ENCODE results near the gene ALDH1B1. TPM values are rescaled to one million over a fixed set of nuclear protein-coding genes. Genes with fewer than 3 reads are reported as not detected.

ALDH1B1 gene
- total and polyA plus RNA-seq, 2 of the 13 experiments (the other 11 are each of a cell fraction or from before 2014, with no cell fraction given): 45.1 to 125 TPM

DNA sequence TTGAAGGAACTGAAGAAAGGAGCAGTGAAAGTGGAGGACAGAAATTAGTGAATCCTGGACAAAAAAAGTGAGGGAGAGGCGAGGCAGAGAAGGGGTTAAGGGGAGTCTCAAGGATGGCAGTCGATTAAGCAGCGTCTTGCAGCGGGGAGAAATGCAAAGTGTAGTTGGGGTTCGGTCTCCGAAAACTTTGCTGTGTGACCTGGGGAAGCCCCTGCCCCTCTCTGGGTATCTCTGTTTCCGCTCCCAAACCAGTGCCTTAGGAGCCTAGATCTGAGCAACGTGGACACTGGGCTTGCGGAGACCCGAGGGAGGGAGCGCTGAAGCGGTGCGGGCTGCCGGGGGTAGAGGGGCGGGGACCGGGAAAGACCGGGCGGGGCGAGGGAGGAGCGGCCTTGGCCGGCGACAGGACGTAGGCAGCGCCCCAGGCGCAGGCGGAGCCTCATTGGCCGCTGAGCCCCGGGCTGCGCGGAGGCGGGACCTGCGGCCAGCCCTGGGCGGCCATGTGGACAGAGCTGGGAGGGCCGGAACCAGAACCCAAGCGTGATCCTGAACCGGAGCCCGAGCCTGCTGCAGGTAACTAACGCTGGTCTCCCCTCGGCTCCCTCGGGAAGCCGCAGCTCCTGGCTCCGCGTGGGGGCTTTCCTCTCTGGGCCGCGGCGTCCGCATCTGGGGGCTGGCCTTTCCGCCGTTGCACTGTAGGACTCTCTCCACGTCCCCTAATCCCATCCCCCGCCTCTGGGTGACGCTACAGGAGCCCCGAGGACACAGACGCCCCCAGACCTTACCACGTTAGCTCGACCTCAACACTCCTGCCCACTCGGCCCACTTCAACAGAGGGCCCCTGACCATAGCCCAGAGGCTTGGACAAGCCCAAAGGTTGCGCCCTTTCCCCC lies at the start of gene ALDH1B1 (continued):
- no peak for TF ChIP-seq ZNF530 (CRISPR knock-in tag; IDR thresholded peaks at IDR 0.05; ENCODE audit: low read depth)
- TF ChIP-seq ZNF350 (CRISPR knock-in tag; IDR thresholded peaks at IDR 0.05; ENCODE audit: borderline replicate concordance, low read depth): peak; percentile 13; the same call in 1 of the 2 replicates
- peak; percentile 70 for TF ChIP-seq PITX1 (CRISPR knock-in tag; IDR thresholded peaks at IDR 0.05)
- TF ChIP-seq SALL1 (CRISPR knock-in tag; IDR thresholded peaks at IDR 0.05): peak; percentile 77
- peak; percentile 90 for TF ChIP-seq ERF (CRISPR knock-in tag; IDR thresholded peaks at IDR 0.05)
- peak; percentile 81 for TF ChIP-seq AGO2 (optimal IDR thresholded peaks at IDR 0.05; ENCODE audit: low read depth, low read length)
- peak; percentile 46; the same call in 1 of the 2 replicates for TF ChIP-seq HOXD1 (CRISPR knock-in tag; IDR thresholded peaks at IDR 0.05)
- TF ChIP-seq, protein P1, sequence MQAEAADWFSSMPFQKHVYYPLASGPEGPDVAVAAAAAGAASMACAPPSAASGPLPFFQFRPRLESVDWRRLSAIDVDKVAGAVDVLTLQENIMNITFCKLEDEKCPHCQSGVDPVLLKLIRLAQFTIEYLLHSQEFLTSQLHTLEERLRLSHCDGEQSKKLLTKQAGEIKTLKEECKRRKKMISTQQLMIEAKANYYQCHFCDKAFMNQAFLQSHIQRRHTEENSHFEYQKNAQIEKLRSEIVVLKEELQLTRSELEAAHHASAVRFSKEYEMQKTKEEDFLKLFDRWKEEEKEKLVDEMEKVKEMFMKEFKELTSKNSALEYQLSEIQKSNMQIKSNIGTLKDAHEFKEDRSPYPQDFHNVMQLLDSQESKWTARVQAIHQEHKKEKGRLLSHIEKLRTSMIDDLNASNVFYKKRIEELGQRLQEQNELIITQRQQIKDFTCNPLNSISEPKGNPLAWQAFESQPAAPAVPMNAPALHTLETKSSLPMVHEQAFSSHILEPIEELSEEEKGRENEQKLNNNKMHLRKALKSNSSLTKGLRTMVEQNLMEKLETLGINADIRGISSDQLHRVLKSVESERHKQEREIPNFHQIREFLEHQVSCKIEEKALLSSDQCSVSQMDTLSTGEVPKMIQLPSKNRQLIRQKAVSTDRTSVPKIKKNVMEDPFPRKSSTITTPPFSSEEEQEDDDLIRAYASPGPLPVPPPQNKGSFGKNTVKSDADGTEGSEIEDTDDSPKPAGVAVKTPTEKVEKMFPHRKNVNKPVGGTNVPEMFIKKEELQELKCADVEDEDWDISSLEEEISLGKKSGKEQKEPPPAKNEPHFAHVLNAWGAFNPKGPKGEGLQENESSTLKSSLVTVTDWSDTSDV (CRISPR knock-in tag; IDR thresholded peaks at IDR 0.05): no peak
- peak; percentile 70 for TF ChIP-seq CBFB (CRISPR knock-in tag; IDR thresholded peaks at IDR 0.05)
- TF ChIP-seq, protein P2, sequence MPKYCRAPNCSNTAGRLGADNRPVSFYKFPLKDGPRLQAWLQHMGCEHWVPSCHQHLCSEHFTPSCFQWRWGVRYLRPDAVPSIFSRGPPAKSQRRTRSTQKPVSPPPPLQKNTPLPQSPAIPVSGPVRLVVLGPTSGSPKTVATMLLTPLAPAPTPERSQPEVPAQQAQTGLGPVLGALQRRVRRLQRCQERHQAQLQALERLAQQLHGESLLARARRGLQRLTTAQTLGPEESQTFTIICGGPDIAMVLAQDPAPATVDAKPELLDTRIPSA (CRISPR knock-in tag; IDR thresholded peaks at IDR 0.05; ENCODE audit: borderline replicate concordance): peak; percentile 77; the same call in 1 of the 2 replicates
- 0 out of 2 replicates have a peak, but pooled peaks have one; percentile 73 for TF ChIP-seq AHR (CRISPR knock-in tag; IDR thresholded peaks at IDR 0.05)
- TF ChIP-seq MIER2 (CRISPR knock-in tag; IDR thresholded peaks at IDR 0.05): no peak
- peak; percentile 19 for TF ChIP-seq PTBP1 (IDR thresholded peaks at IDR 0.05; ENCODE audit: low read depth, low read length, poor library complexity, severe bottlenecking)
- peak; percentile 88 for TF ChIP-seq HNRNPLL (IDR thresholded peaks at IDR 0.05; ENCODE audit: low read depth, low read length, poor library complexity, severe bottlenecking)
- 0 out of 2 replicates have a peak, but pooled peaks have one; percentile 55 for TF ChIP-seq ZNF761 (CRISPR knock-in tag; conservative IDR thresholded peaks at IDR 0.05)
- TF ChIP-seq STAG1 (CRISPR knock-in tag; IDR thresholded peaks at IDR 0.05): 0 out of 2 replicates have a peak, but pooled peaks have one; percentile 2
- peak; percentile 67 for TF ChIP-seq SP5 (CRISPR knock-in tag; IDR thresholded peaks at IDR 0.05; ENCODE audit: borderline replicate concordance, low read depth)
- TF ChIP-seq SIN3B (IDR thresholded peaks at IDR 0.05; ENCODE audit: low read length): no peak
- TF ChIP-seq GATAD1 (CRISPR knock-in tag; IDR thresholded peaks at IDR 0.05): peak; percentile 64

All from HepG2 (cell line).